ENCODE measurements around the gene HCRT.

GRCh38 chr17:42192189-42193126, 7.2 kb upstream of the HCRT start:
- TF ChIP-seq ZFP3 (CRISPR knock-in tag; IDR thresholded peaks at IDR 0.05) (no peak), ZNF565 (CRISPR knock-in tag; conservative IDR thresholded peaks at IDR 0.05; ENCODE audit: low read depth) (no peak)

Data from SK-N-SH treated with all-trans-retinoic acid at 6 μM for 48 hours (cell line).